ENCODE results near the gene ERC2.

ERC2 gene

DNA sequence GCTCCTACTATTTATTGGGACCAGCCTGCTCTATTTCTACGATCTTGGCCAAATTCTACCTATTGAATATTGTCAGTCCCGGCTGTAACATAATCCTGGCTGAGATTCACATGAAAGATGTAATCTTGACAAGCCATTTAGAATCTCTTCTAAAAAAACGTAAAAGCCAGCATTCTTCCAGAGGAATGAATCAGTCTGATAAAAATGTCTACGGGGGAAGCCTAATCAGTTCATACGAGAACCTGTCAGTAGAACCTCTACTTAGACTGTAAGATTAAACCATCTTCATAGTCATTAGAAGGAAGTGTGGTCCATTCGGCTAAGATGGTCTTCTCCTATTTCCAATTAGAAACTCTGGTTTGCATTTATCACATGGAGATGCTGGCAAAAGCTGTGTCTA, 833.9 kb downstream of the ERC2 start:
- H3K4me3 ChIP-seq (ENCODE audit: control insufficient read depth, low read depth, low read length) = no peak overlapping the region
- no peak for DNase-seq (ENCODE audit: low read depth)
- TF ChIP-seq, protein P1, sequence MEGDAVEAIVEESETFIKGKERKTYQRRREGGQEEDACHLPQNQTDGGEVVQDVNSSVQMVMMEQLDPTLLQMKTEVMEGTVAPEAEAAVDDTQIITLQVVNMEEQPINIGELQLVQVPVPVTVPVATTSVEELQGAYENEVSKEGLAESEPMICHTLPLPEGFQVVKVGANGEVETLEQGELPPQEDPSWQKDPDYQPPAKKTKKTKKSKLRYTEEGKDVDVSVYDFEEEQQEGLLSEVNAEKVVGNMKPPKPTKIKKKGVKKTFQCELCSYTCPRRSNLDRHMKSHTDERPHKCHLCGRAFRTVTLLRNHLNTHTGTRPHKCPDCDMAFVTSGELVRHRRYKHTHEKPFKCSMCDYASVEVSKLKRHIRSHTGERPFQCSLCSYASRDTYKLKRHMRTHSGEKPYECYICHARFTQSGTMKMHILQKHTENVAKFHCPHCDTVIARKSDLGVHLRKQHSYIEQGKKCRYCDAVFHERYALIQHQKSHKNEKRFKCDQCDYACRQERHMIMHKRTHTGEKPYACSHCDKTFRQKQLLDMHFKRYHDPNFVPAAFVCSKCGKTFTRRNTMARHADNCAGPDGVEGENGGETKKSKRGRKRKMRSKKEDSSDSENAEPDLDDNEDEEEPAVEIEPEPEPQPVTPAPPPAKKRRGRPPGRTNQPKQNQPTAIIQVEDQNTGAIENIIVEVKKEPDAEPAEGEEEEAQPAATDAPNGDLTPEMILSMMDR (IDR thresholded peaks at IDR 0.05; ENCODE audit: control insufficient read depth, insufficient read depth, low read depth, low read length, missing control alignments) = no peak

GRCh38 chr3:55633333-55633732, 834.9 kb downstream of the ERC2 start:
- H3K4me3 ChIP-seq (ENCODE audit: control insufficient read depth, low read depth, low read length) = no peak overlapping the region
- no peak for DNase-seq (ENCODE audit: low read depth)
- TF ChIP-seq, protein P1 (IDR thresholded peaks at IDR 0.05; ENCODE audit: control insufficient read depth, insufficient read depth, low read depth, low read length, missing control alignments) = no peak

DNA sequence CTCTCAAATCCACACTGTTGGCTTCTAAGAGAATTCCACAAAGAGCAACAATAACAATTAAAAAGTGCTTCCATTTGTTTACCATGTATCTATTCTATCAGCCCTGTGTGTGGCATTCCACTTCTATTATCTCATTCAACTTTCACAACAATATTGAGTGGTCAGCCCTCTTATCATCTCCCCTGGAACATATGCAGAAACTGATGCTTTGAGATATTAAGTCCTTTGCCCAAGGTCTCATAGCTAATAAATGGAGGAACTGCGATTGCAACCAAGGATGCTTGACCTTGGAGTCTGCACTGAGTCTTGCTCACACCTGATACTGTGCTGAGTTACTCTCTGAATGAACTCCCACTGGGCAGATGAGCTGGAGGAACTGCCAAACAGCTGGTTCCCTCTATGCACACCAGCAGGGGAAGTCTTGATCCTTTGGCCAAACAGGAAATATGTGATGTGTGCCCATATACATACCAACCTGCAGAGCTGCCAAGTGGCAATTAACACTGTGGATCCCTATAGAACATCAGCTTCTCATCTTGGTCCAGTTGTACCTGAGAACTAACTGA, 836.4 kb downstream of the ERC2 start:
- no peak overlapping the region for H3K4me3 ChIP-seq (ENCODE audit: control insufficient read depth, low read depth, low read length)
- TF ChIP-seq, protein P1 (IDR thresholded peaks at IDR 0.05; ENCODE audit: control insufficient read depth, insufficient read depth, low read depth, low read length, missing control alignments) = no peak
- no peak for DNase-seq (ENCODE audit: low read depth)

GRCh38 chr3:55630921-55631299, 837.4 kb downstream of the ERC2 start:
- no peak for DNase-seq (ENCODE audit: low read depth)
- H3K4me3 ChIP-seq (ENCODE audit: control insufficient read depth, low read depth, low read length) = no peak overlapping the region
- TF ChIP-seq, protein P1 (IDR thresholded peaks at IDR 0.05; ENCODE audit: control insufficient read depth, insufficient read depth, low read depth, low read length, missing control alignments) = no peak

DNA sequence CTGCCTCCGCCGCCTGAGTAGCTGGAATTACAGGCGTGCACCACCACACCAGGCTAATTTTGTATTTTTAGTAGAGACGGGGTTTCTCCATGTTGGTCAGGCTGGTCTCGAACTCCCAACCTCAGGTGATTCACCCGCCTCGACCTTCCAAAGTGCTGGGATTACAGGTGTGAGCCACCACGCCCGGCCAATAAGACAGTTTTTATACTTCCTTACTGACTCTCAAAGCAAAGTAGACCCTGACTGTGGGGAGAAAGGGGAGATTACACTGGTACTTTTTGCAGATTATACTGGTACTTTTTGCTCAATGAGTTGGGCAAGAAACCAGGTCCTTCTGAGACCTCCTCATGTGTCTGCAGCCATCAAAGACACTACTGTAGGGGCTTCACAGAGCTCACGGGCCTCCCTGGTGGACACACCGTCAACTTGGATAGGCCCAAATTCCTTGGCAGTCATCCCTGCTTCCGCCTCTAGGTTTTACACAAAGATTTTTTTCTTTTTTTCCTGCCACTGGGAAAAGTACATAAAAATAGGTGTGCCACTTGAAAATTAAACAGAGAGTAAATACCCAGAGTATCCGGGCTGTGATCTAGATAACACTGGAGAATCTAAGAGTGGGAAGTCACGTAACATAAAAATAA, 837.9 kb downstream of the ERC2 start:
- no peak for DNase-seq (ENCODE audit: low read depth)
- TF ChIP-seq, protein P1 (IDR thresholded peaks at IDR 0.05; ENCODE audit: control insufficient read depth, insufficient read depth, low read depth, low read length, missing control alignments) = no peak

DNA sequence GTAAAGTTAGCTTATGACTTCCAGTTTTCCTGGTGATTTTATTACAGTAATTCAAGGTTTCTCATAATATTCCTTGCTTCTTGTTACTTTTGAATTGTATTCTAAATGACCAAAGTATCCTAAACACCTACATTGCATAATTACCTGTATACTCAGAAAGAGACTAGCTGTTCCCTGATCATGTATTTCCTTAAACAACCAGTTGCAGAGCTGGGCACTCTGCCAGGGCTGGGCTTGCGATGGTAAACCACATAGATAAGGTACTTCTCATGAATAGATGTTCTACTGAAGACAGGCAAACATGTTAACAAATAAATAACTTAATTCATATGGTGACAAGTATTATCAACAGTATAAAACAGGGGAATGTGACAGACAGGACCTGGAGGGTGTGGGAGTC, 838.8 kb downstream of the ERC2 start:
- no peak for DNase-seq (ENCODE audit: low read depth)
- H3K4me3 ChIP-seq (ENCODE audit: control insufficient read depth, low read depth, low read length) = no peak overlapping the region
- TF ChIP-seq, protein P1 (IDR thresholded peaks at IDR 0.05; ENCODE audit: control insufficient read depth, insufficient read depth, low read depth, low read length, missing control alignments) = no peak

More for the DNA sequence above, 837.9 kb downstream of the ERC2 start:
- H3K4me3 ChIP-seq (ENCODE audit: control insufficient read depth, low read depth, low read length) = no peak overlapping the region

Data from AG09309 (cell line).